DMS153 treated with DMSO at 0.1 percent for 48 hours (cell line): ENCODE measurements around the gene HGF.

Experiments used
- DNase-seq: peaks from one replicate; lab custom pipeline; 2025; ENCODE audit not compliant: unreplicated experiment; lab: John Stamatoyannopoulos, UW

HGF gene

GRCh38 chr7:81776948-81777630, 7.2 kb upstream of the HGF start:
- DNase-seq: no peak

- no peak for DNase-seq
These were observed 6.3 kb upstream of the HGF start for GRCh38 chr7:81776161-81776560.

GRCh38 chr7:81775560-81775959, 5.7 kb upstream of the HGF start:
- no peak for DNase-seq

GRCh38 chr7:81774551-81774950, 4.7 kb upstream of the HGF start:
- no peak for DNase-seq

- no peak for DNase-seq
These were observed 929 bp upstream of the HGF start for GRCh38 chr7:81770728-81771223.

GRCh38 chr7:81768951-81769778, 682 bp downstream of the HGF start:
- no peak for DNase-seq

GRCh38 chr7:81767926-81768325, 1.9 kb downstream of the HGF start:
- DNase-seq: no peak

GRCh38 chr7:81761821-81762220, 8.0 kb downstream of the HGF start:
- DNase-seq: no peak

GRCh38 chr7:81761031-81761430, 8.8 kb downstream of the HGF start:
- DNase-seq: no peak

- no peak for DNase-seq
These were observed 14.7 kb downstream of the HGF start for GRCh38 chr7:81754918-81755696.

GRCh38 chr7:81753392-81753791, 16.5 kb downstream of the HGF start:
- DNase-seq: no peak

- DNase-seq: no peak
These were observed 17.5 kb downstream of the HGF start for GRCh38 chr7:81752318-81752714.

- DNase-seq: no peak
These were observed 18.1 kb downstream of the HGF start for GRCh38 chr7:81751619-81752317.

- no peak for DNase-seq
These were observed 24.2 kb downstream of the HGF start for GRCh38 chr7:81745637-81746036.

GRCh38 chr7:81744389-81744788, 25.5 kb downstream of the HGF start:
- DNase-seq: no peak

GRCh38 chr7:81743665-81744064, 26.2 kb downstream of the HGF start:
- no peak for DNase-seq

GRCh38 chr7:81743201-81743600, 26.6 kb downstream of the HGF start:
- DNase-seq: no peak

- DNase-seq: no peak
These were observed 29.4 kb downstream of the HGF start for GRCh38 chr7:81740403-81740802.

- no peak for DNase-seq
These were observed 33.8 kb downstream of the HGF start for GRCh38 chr7:81736091-81736490.

GRCh38 chr7:81725812-81726127, 44.1 kb downstream of the HGF start:
- DNase-seq: no peak
